ENCODE data around the gene MYO7A. TPM values are rescaled to one million over a fixed set of nuclear protein-coding genes. Genes with fewer than 3 reads are reported as not detected.

Gene MYO7A
- total RNA-seq, 4 donors from 2014 or later, result 4.8 to 9.1 (median 6.4) TPM

DNA sequence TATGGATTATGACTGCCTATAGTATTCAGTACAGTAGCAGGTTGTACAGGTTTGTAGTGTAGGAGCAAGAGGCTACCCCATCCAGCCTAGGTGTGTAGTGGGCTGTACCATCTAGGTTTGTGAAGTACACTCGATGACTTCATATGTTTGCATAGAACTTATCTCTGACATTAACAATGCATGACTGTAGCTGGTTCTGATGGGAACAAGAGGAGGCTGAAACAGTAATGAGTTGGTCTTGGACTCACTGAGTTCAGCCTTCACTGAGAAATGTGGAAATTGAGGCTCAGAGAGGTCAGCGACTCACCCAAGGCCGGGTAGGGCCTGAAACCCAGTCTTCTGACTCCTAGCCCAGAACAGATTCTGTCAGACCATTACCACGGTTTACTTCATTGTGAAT lies 13.0 kb downstream of the MYO7A start:
- Histone ChIP-seq H3K27me3 (peaks cover 0 to 30% (median 13%) of the 10 kb centered on the region in 4 donors), H3K36me3 (no peaks in the 10 kb centered on the region), H3K9me3 (no peaks in the 10 kb centered on the region), H3K27ac (replicated peaks in 1 of 4) (no peak overlapping the region), H3K4me3 (no peak overlapping the region), H3K4me1 (peaks cover 10 to 23% (median 16%) of the 10 kb centered on the region in 4 donors)
- TF ChIP-seq EP300 (IDR thresholded peaks at IDR 0.05) (no peak), POLR2AphosphoS5 (IDR thresholded peaks at IDR 0.05) (no peak), POLR2A (IDR thresholded peaks at IDR 0.05; ENCODE audit: low read depth) (no peak)
- TF ChIP-seq, protein P1, sequence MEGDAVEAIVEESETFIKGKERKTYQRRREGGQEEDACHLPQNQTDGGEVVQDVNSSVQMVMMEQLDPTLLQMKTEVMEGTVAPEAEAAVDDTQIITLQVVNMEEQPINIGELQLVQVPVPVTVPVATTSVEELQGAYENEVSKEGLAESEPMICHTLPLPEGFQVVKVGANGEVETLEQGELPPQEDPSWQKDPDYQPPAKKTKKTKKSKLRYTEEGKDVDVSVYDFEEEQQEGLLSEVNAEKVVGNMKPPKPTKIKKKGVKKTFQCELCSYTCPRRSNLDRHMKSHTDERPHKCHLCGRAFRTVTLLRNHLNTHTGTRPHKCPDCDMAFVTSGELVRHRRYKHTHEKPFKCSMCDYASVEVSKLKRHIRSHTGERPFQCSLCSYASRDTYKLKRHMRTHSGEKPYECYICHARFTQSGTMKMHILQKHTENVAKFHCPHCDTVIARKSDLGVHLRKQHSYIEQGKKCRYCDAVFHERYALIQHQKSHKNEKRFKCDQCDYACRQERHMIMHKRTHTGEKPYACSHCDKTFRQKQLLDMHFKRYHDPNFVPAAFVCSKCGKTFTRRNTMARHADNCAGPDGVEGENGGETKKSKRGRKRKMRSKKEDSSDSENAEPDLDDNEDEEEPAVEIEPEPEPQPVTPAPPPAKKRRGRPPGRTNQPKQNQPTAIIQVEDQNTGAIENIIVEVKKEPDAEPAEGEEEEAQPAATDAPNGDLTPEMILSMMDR (IDR thresholded peaks at IDR 0.05), result no peak
- WGBS, result 92% methylated on average over 4 of the region's 4 CpGs
- intact Hi-C loops (cut with DNase I), result no loop called here
- DNase-seq (ENCODE audit: extremely low spot score), result no peak

DNA sequence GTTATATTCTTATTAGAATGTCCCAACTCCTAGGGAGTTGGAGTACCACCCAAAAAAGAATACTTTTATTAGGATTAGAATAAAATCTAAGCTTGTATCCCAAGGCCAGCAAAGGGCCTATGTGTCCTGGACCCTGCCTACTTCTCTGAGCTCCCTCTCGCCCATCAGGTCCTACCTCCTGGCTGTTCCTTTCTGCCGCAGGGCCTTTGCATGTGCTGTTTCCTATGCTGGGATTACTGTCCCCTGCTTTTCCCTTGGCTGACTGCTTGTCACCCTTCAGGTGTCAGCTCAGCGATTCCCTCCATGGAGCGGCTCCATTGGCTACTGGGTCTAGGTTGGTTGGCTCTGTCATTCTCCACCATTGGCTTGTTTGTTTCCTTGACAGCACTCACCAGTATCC lies 13.4 kb downstream of the MYO7A start:
- H3K36me3 ChIP-seq, result no peaks in the 10 kb centered on the region
- intact Hi-C loops (cut with DNase I), result no loop called here
- H3K4me1 ChIP-seq, result peaks cover 10 to 23% (median 16%) of the 10 kb centered on the region in 4 donors
- H3K4me3 ChIP-seq, result no peak overlapping the region
- TF ChIP-seq, protein P1 (IDR thresholded peaks at IDR 0.05), result no peak
- TF ChIP-seq EP300 (IDR thresholded peaks at IDR 0.05) (no peak), POLR2A (IDR thresholded peaks at IDR 0.05; ENCODE audit: low read depth) (no peak), POLR2AphosphoS5 (IDR thresholded peaks at IDR 0.05) (no peak)
- no peaks in the 10 kb centered on the region for H3K9me3 ChIP-seq
- H3K27ac ChIP-seq (replicated peaks in 1 of 4), result no peak overlapping the region
- 96% methylated on average over 4 of the region's 4 CpGs for WGBS
- DNase-seq (ENCODE audit: extremely low spot score), result no peak
- H3K27me3 ChIP-seq, result peaks cover 0 to 34% (median 13%) of the 10 kb centered on the region in 4 donors

DNA sequence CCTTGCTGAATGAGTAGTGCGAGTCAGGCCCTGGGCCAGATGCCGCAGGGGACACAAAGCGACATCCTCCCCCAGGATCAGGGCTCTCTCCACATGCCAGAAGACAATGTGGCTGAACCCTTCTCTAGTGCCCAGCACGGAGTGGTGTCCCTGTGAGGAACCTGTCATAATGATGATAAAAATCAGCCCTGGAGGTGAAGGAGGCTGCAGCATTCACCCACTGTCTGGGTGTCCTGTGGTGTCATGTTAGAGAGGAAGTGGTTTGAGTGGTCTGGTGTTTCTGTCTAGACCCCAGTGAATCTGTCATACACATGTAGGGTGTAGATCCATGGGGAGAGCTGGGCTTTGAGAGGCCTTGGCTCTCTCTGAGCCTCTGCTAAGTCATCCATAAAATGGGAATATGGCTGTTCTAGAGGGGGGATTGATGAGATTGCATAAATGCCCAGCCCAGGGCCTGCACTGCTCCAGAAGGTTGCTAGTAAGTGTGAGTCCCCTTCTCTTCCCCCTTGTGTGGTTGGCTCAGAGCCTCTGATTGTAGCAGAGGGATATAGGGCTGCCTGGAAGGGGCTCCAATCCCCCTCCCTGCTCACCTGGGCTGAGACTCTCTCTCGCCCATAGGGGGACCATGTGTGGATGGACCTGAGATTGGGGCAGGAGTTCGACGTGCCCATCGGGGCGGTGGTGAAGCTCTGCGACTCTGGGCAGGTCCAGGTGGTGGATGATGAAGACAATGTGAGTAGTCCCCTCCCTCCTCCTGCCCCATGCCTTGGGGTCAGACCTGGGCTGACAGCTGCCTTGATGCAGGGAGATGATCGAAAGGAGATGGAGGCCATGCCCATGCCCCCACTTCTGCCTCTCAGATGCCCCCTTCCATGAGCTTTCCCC lies 14.3 kb downstream of the MYO7A start:
- no peaks in the 10 kb centered on the region for H3K9me3 ChIP-seq
- no peak overlapping the region for H3K27ac ChIP-seq (replicated peaks in 1 of 4)
- no peak for TF ChIP-seq POLR2A (IDR thresholded peaks at IDR 0.05; ENCODE audit: low read depth)
- TF ChIP-seq, protein P1 (IDR thresholded peaks at IDR 0.05), result no peak
- TF ChIP-seq EP300 (IDR thresholded peaks at IDR 0.05), result no peak
- no peak for TF ChIP-seq POLR2AphosphoS5 (IDR thresholded peaks at IDR 0.05)
- 89% methylated on average over 10 of the region's 11 CpGs for WGBS
- peaks cover 0 to 34% (median 14%) of the 10 kb centered on the region in 4 donors for H3K27me3 ChIP-seq
- H3K4me3 ChIP-seq, result no peak overlapping the region
- H3K4me1 ChIP-seq, result peaks cover 10 to 24% (median 16%) of the 10 kb centered on the region in 4 donors
- no peaks in the 10 kb centered on the region for H3K36me3 ChIP-seq
- intact Hi-C loops (cut with DNase I), result no loop called here
- DNase-seq (ENCODE audit: extremely low spot score), result no peak

DNA sequence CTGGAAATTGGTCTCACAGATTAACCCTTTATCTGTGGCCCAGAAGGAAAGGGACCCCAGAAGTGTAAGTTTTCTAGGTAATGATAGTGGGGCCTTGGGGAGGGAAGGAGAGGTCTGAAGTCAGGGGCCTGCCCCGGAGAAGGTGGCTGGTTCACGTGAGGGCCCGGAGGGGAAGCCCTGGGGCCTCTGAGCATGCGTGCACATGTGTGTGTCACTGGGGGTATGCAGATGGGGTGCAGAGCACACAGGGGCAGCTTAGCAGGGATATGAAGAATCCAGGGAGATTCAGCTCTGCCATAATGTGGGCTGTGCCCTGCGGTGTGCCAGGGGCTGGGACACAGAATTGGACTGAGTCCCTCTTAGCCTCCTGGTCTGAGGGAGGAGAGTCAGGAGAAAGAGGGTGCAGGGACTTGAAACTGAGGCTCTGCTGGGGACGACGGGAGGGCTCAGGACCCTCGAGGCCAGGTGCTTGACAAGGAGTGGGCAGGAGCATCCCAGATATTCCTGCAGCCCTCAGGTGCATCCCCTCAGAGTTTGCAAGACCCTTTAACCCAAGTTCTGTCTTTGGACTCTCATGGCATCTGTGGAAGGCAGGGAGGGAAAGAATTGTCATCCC lies 15.5 kb downstream of the MYO7A start:
- WGBS, result 91% methylated on average over 8 of the region's 8 CpGs
- Histone ChIP-seq H3K36me3 (no peaks in the 10 kb centered on the region), H3K27me3 (peaks cover 0 to 31% (median 4%) of the 10 kb centered on the region in 4 donors), H3K4me3 (no peak overlapping the region), H3K4me1 (peaks cover 9 to 25% (median 15%) of the 10 kb centered on the region in 4 donors), H3K27ac (replicated peaks in 1 of 4) (no peak overlapping the region), H3K9me3 (no peaks in the 10 kb centered on the region)
- intact Hi-C loops (cut with DNase I), result no loop called here
- no peak for TF ChIP-seq POLR2A (IDR thresholded peaks at IDR 0.05; ENCODE audit: low read depth)
- TF ChIP-seq POLR2AphosphoS5 (IDR thresholded peaks at IDR 0.05), result no peak
- TF ChIP-seq EP300 (IDR thresholded peaks at IDR 0.05), result no peak
- TF ChIP-seq, protein P1 (IDR thresholded peaks at IDR 0.05), result no peak
- no peak for DNase-seq (ENCODE audit: extremely low spot score)
